ENCODE data around the gene CAPRIN2. TPM values are rescaled to one million over a fixed set of nuclear protein-coding genes. Genes with fewer than 3 reads are reported as not detected.
A peak's percentile ranks its signal among the peaks of the same experiment; 100 is the strongest.

The CAPRIN2 gene
- total RNA-seq, 1 experiment from 2014 or later: 123 TPM

- Histone ChIP-seq H4K91ac (ENCODE audit: insufficient read length, low read depth, low read length) (no peak overlapping the region), H3K79me1 (ENCODE audit: insufficient read depth, low read depth, low read length, poor library complexity, severe bottlenecking) (no peaks in the 10 kb centered on the region), H4K20me1 (ENCODE audit: control insufficient read depth, insufficient read depth, insufficient read length) (no peaks in the 10 kb centered on the region), H2BK15ac (ENCODE audit: low read depth, low read length) (no peak overlapping the region), H3K27ac (ENCODE audit: insufficient read length, low read depth, low read length) (no peak overlapping the region), H2BK5ac (ENCODE audit: insufficient read length, low read length) (no peak overlapping the region), H3K4ac (ENCODE audit: low read depth, low read length) (no peak overlapping the region), H2AK5ac (ENCODE audit: insufficient read length, low read length) (no peak overlapping the region), H3K9me3 (ENCODE audit: control insufficient read depth, low read depth, low read length) (no peaks in the 10 kb centered on the region), H3K14ac (ENCODE audit: insufficient read depth, low read length) (no peak overlapping the region), H4K8ac (replicated peaks; ENCODE audit: insufficient read length, low read depth, low read length) (no peak overlapping the region), H3K23me2 (ENCODE audit: insufficient read length, low read depth, low read length, poor library complexity, severe bottlenecking) (peaks cover 9% of the 10 kb centered on the region), H3K9ac (ENCODE audit: extremely low read depth, insufficient read length, low read length) (no peak overlapping the region), H3K18ac (ENCODE audit: insufficient read length, low read depth, low read length) (no peak overlapping the region), H3K79me2 (ENCODE audit: insufficient read depth, low read length) (peaks cover 16% of the 10 kb centered on the region; the same call in 1 of the 2 replicates), H3T11ph (ENCODE audit: low read length) (no peak overlapping the region), H2BK120ac (ENCODE audit: low read depth, low read length, poor library complexity, severe bottlenecking) (no peak overlapping the region), H3K27me3 (ENCODE audit: insufficient read depth, low read length) (no peaks in the 10 kb centered on the region), H2AFZ (ENCODE audit: low read length) (no peak overlapping the region), H2BK12ac (ENCODE audit: insufficient read length, low read depth, low read length) (no peak overlapping the region), H3K4me2 (ENCODE audit: insufficient read depth, insufficient read length, low read length) (peak overlapping the region; percentile 94), H4K5ac (ENCODE audit: insufficient read length, low read depth, low read length) (no peak overlapping the region), H3K4me1 (ENCODE audit: insufficient read depth, low read length) (peaks cover 5% of the 10 kb centered on the region), H3K23ac (ENCODE audit: insufficient read length, low read depth, low read length) (no peak overlapping the region), H3K56ac (ENCODE audit: insufficient read length, low read depth, low read length) (no peak overlapping the region), H2BK20ac (ENCODE audit: low read depth, low read length, poor library complexity, severe bottlenecking) (no peak overlapping the region)
- Mint-ChIP-seq H3K4me1 (peaks cover 35 to 59% of the 10 kb centered on the region in 2 experiments), H3K36me3 (ENCODE audit: insufficient read depth in 1 of 3, low read depth in 3 of 3) (peaks cover 11 to 39% (median 13%) of the 10 kb centered on the region in 3 experiments; a peak in 6 of 7 replicates), H3K27ac (no peak overlapping the region), H3K4me3 (peak overlapping the region; percentile 97 to 98), H3K27me3 (ENCODE audit: low read depth) (no peaks in the 10 kb centered on the region), H3K9me3 (no peaks in the 10 kb centered on the region)
- peak; percentile 59 for DNase-seq
- TF ChIP-seq, protein P1, sequence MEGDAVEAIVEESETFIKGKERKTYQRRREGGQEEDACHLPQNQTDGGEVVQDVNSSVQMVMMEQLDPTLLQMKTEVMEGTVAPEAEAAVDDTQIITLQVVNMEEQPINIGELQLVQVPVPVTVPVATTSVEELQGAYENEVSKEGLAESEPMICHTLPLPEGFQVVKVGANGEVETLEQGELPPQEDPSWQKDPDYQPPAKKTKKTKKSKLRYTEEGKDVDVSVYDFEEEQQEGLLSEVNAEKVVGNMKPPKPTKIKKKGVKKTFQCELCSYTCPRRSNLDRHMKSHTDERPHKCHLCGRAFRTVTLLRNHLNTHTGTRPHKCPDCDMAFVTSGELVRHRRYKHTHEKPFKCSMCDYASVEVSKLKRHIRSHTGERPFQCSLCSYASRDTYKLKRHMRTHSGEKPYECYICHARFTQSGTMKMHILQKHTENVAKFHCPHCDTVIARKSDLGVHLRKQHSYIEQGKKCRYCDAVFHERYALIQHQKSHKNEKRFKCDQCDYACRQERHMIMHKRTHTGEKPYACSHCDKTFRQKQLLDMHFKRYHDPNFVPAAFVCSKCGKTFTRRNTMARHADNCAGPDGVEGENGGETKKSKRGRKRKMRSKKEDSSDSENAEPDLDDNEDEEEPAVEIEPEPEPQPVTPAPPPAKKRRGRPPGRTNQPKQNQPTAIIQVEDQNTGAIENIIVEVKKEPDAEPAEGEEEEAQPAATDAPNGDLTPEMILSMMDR (conservative IDR thresholded peaks at IDR 0.05): peak; percentile 72
- no CpG with 5 or more reads among the region's 3 CpGs for WGBS (ENCODE audit: extremely low coverage, insufficient read length, low lambda C conversion rate)
Measured at GRCh38 chr12:30753233-30753632, 1.5 kb downstream of the CAPRIN2 start.

Data from H9 (cell line).